K562 (cell line): Measurements from ENCODE around the gene CRAT. TPM values are rescaled to one million over a fixed set of nuclear protein-coding genes. Genes with fewer than 3 reads are reported as not detected.
A peak's percentile ranks its signal among the peaks of the same experiment; 100 is the strongest.

Source experiments
- DMBX1 ChIP-seq: fragments of 250-450 bp; sonication (Bioruptor Pico); IDR thresholded peaks from 2 replicates; pipeline ENCODE4 v1.8.0; 2022; ENCODE audit warnings: inconsistent platforms, mild to moderate bottlenecking, moderate library complexity, borderline replicate concordance
- DPF2 ChIP-seq: fragments of 450-650 bp; IDR thresholded peaks from 2 replicates; pipeline ENCODE4 v1.6.1; 2016
- EWSR1 ChIP-seq: fragments of 450-650 bp; IDR thresholded peaks from 2 replicates; pipeline ENCODE4 v1.6.1; 2018; ENCODE audit warnings: borderline replicate concordance, mild to moderate bottlenecking, low read depth, moderate library complexity; ENCODE audit not compliant: partially characterized antibody
- MTA3 ChIP-seq: fragments of 450-650 bp; formaldehyde crosslinking; IDR thresholded peaks from 2 replicates; pipeline ENCODE4 v1.6.1; 2017; ENCODE audit warnings: mild to moderate bottlenecking, borderline replicate concordance
- MTF1 ChIP-seq: fragments of 250-450 bp; sonication (Bioruptor Pico); IDR thresholded peaks from 2 replicates; pipeline ENCODE4 v1.9.0; 2021; ENCODE audit warnings: moderate library complexity, mild to moderate bottlenecking, inconsistent platforms, borderline replicate concordance
- RAD51 ChIP-seq: fragments of 450-650 bp; IDR thresholded peaks from 2 replicates; pipeline ENCODE4 v1.7.1; 2016; ENCODE audit warnings: low read depth, mild to moderate bottlenecking, borderline replicate concordance
- SLC30A9 ChIP-seq: fragments of 250-450 bp; sonication (Bioruptor Pico); IDR thresholded peaks from 2 replicates; pipeline ENCODE4 v1.8.0; 2022; ENCODE audit warnings: mild to moderate bottlenecking, moderate library complexity
- TFAM ChIP-seq: fragments of 250-450 bp; sonication (Bioruptor Pico); conservative IDR thresholded peaks from 2 replicates; pipeline ENCODE4 v1.5.0; 2021; ENCODE audit warnings: mild to moderate bottlenecking, moderate library complexity
- ZBTB1 ChIP-seq: sonication (generic); formaldehyde crosslinking; IDR thresholded peaks from 2 replicates; pipeline ENCODE4 v1.8.1; 2023; ENCODE audit warnings: missing genetic modification reagents, low read depth, mild to moderate bottlenecking, borderline replicate concordance
- ZNF507 ChIP-seq: conservative IDR thresholded peaks from 2 replicates; pipeline ENCODE4 v1.6.1; 2017; ENCODE audit warnings: missing genetic modification characterization, missing compliant biosample characterization
- polyA plus RNA-seq, 8 experiments: library from polyadenylated mRNA; depleted of rRNA in 4 of 8; stranded (reverse) in 5 of 8; unstranded in 3 of 8; fragments of >200 nt; fragmentation: Nextera tagmentation in 2 of 8; fragmentation: Illumina TruSeq in 1 of 8; extraction: Ambion mirVana in 2 of 8; extraction: Trizol in 1 of 8; gene quantifications; 2 replicates each; pipeline versions ENCODE4 v1.2.1 to v1.2.3, GENCODE V29; 2011 to 2014; ENCODE audit warnings: inconsistent platforms in 1 of 8, missing spikeins in 1 of 8
- total RNA-seq, 7 experiments: library from RNA; depleted of rRNA in 6 of 7; stranded (reverse); fragments of >200 nt in 6 of 7; fragmentation: Illumina TruSeq in 2 of 7; extraction: Trizol in 2 of 7; gene quantifications; 2 replicates each; pipeline versions ENCODE4 v1.2.1 to v1.2.3, GENCODE V29; 2011 to 2021; ENCODE audit warnings: low replicate concordance in 1 of 7
- TF ChIP-seq, protein P1 (sequence below): fragments of 250-450 bp; sonication (Bioruptor Pico); IDR thresholded peaks from 2 replicates; pipeline ENCODE4 v1.4.0; 2020; ENCODE audit warnings: mild to moderate bottlenecking, moderate library complexity
- TF ChIP-seq, protein P2 (sequence below): fragments of 250-450 bp; sonication (Bioruptor Pico); IDR thresholded peaks from 2 replicates; pipeline ENCODE4 v1.5.0; 2021; ENCODE audit warnings: mild to moderate bottlenecking, borderline replicate concordance
- TF ChIP-seq, protein P3 (sequence below): fragments of 450-650 bp; IDR thresholded peaks from 2 replicates; pipeline ENCODE4 v1.6.1; 2016; ENCODE audit warnings: borderline replicate concordance
- TF ChIP-seq, protein P4 (sequence below), 3 experiments: IDR thresholded peaks in 2 of 3; conservative IDR thresholded peaks in 1 of 3; 2 replicates each; pipeline ENCODE4 v1.5.1; 2011 to 2012; ENCODE audit warnings: low read length in 3 of 3, mild to moderate bottlenecking in 3 of 3, control low read depth in 2 of 3, improper control_type of control experiment in 1 of 3, inconsistent platforms in 1 of 3, low read depth in 1 of 3, mixed read lengths in 1 of 3, moderate library complexity in 1 of 3; ENCODE audit not compliant: insufficient read depth in 2 of 3

CRAT gene
- total and polyA plus RNA-seq, 9 of the 15 experiments (the other 6 are each of a cell fraction or from before 2014, with no cell fraction given), result 0.20 to 13.8 (median 5.4) TPM

DNA sequence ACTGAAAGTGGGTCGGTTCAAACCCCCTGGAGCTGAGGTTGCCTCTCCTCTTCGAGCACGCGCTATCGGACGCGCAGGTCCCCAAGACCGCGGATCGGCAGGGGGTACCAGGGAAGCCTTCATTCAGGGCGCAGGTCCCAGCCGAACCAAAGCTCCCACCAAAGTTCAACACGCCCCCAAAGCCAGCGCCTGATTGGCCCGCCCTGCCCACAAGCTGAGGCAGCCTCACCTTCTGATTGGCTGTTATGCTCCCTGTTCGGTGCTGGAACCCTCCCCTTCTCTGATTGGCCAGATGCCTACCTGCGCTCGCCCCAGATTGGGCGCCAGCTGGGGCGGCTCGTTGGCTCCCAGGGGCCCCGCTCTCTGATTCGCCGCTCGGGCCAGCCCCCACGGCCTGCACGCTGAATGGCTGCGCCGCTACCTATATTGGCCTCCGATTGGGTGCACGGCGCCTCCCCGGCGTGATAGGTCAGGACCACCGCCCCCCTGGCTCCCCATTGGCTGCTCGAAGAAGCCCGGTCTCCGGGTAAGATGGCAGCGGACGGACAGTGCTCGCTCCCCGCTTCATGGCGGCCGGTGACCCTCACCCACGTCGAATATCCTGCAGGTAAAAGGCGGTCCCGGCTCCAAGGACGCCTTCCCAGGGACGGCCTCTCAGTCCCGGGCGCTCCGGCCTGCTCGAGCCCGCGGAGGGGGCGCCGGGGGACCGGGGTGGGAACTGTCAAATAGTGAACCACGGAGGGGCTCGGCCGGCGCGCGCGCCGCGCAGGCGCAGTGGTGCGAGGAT, 29.8 kb downstream of the CRAT start, which contains the start of gene DOLPP1 (continued):
- TF ChIP-seq, protein P1, sequence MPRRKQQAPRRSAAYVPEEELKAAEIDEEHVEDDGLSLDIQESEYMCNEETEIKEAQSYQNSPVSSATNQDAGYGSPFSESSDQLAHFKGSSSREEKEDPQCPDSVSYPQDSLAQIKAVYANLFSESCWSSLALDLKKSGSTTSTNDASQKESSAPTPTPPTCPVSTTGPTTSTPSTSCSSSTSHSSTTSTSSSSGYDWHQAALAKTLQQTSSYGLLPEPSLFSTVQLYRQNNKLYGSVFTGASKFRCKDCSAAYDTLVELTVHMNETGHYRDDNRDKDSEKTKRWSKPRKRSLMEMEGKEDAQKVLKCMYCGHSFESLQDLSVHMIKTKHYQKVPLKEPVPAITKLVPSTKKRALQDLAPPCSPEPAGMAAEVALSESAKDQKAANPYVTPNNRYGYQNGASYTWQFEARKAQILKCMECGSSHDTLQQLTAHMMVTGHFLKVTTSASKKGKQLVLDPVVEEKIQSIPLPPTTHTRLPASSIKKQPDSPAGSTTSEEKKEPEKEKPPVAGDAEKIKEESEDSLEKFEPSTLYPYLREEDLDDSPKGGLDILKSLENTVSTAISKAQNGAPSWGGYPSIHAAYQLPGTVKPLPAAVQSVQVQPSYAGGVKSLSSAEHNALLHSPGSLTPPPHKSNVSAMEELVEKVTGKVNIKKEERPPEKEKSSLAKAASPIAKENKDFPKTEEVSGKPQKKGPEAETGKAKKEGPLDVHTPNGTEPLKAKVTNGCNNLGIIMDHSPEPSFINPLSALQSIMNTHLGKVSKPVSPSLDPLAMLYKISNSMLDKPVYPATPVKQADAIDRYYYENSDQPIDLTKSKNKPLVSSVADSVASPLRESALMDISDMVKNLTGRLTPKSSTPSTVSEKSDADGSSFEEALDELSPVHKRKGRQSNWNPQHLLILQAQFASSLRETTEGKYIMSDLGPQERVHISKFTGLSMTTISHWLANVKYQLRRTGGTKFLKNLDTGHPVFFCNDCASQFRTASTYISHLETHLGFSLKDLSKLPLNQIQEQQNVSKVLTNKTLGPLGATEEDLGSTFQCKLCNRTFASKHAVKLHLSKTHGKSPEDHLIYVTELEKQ (CRISPR knock-in tag), result no peak
- TF ChIP-seq, protein P2, sequence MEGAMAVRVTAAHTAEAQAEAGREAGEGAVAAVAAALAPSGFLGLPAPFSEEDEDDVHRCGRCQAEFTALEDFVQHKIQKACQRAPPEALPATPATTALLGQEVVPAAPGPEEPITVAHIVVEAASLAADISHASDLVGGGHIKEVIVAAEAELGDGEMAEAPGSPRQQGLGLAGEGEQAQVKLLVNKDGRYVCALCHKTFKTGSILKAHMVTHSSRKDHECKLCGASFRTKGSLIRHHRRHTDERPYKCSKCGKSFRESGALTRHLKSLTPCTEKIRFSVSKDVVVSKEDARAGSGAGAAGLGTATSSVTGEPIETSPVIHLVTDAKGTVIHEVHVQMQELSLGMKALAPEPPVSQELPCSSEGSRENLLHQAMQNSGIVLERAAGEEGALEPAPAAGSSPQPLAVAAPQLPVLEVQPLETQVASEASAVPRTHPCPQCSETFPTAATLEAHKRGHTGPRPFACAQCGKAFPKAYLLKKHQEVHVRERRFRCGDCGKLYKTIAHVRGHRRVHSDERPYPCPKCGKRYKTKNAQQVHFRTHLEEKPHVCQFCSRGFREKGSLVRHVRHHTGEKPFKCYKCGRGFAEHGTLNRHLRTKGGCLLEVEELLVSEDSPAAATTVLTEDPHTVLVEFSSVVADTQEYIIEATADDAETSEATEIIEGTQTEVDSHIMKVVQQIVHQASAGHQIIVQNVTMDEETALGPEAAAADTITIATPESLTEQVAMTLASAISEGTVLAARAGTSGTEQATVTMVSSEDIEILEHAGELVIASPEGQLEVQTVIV (CRISPR knock-in tag), result no peak
- TF ChIP-seq EWSR1 (no peak), ZBTB1 (CRISPR knock-in tag) (no peak), MTA3 (peak; percentile 77; the same call in 1 of the 2 replicates), ZNF507 (tag) (no peak), TFAM (CRISPR knock-in tag) (no peak), DPF2 (no peak), RAD51 (no peak), DMBX1 (peak; percentile 85; the same call in 1 of the 2 replicates), MTF1 (CRISPR knock-in tag) (no peak), SLC30A9 (CRISPR knock-in tag) (no peak)
- TF ChIP-seq, protein P3, sequence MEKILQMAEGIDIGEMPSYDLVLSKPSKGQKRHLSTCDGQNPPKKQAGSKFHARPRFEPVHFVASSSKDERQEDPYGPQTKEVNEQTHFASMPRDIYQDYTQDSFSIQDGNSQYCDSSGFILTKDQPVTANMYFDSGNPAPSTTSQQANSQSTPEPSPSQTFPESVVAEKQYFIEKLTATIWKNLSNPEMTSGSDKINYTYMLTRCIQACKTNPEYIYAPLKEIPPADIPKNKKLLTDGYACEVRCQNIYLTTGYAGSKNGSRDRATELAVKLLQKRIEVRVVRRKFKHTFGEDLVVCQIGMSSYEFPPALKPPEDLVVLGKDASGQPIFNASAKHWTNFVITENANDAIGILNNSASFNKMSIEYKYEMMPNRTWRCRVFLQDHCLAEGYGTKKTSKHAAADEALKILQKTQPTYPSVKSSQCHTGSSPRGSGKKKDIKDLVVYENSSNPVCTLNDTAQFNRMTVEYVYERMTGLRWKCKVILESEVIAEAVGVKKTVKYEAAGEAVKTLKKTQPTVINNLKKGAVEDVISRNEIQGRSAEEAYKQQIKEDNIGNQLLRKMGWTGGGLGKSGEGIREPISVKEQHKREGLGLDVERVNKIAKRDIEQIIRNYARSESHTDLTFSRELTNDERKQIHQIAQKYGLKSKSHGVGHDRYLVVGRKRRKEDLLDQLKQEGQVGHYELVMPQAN, result peak; percentile 84; the same call in 1 of the 2 replicates
- TF ChIP-seq, protein P4, sequence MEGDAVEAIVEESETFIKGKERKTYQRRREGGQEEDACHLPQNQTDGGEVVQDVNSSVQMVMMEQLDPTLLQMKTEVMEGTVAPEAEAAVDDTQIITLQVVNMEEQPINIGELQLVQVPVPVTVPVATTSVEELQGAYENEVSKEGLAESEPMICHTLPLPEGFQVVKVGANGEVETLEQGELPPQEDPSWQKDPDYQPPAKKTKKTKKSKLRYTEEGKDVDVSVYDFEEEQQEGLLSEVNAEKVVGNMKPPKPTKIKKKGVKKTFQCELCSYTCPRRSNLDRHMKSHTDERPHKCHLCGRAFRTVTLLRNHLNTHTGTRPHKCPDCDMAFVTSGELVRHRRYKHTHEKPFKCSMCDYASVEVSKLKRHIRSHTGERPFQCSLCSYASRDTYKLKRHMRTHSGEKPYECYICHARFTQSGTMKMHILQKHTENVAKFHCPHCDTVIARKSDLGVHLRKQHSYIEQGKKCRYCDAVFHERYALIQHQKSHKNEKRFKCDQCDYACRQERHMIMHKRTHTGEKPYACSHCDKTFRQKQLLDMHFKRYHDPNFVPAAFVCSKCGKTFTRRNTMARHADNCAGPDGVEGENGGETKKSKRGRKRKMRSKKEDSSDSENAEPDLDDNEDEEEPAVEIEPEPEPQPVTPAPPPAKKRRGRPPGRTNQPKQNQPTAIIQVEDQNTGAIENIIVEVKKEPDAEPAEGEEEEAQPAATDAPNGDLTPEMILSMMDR (IDR thresholded peaks at IDR 0.05 in 2 of 3, conservative IDR thresholded peaks at IDR 0.05 in 1 of 3; ENCODE audit: insufficient read depth in 2 of 3, low read depth in 1 of 3, low read length in 3 of 3), result no peak
